K562 (cell line): ENCODE data around the gene HES6. TPM values are rescaled to one million over a fixed set of nuclear protein-coding genes. Genes with fewer than 3 reads are reported as not detected.

Experiments used
- NFE2L1 ChIP-seq: fragments of 450-650 bp; IDR thresholded peaks from 2 replicates; pipeline ENCODE4 v1.6.1; 2016; ENCODE audit warnings: missing genetic modification characterization, low read depth, mild to moderate bottlenecking, missing compliant biosample characterization, moderate library complexity, borderline replicate concordance
- ZNF354B ChIP-seq: fragments of 250-450 bp; sonication (Bioruptor Pico); IDR thresholded peaks from 2 replicates; pipeline ENCODE4 v1.4.0; 2020
- ZNF561 ChIP-seq: fragments of 450-650 bp; formaldehyde crosslinking; conservative IDR thresholded peaks from 2 replicates; pipeline ENCODE4 v1.4.0; 2020; ENCODE audit warnings: mild to moderate bottlenecking, moderate library complexity
- ZSCAN32 ChIP-seq: fragments of 450-650 bp; formaldehyde crosslinking; IDR thresholded peaks from 2 replicates; pipeline ENCODE4 v1.4.0; 2020; ENCODE audit warnings: mild to moderate bottlenecking, moderate library complexity
- polyA plus RNA-seq, 8 experiments: library from polyadenylated mRNA; depleted of rRNA in 4 of 8; stranded (reverse) in 5 of 8; unstranded in 3 of 8; fragments of >200 nt; fragmentation: Nextera tagmentation in 2 of 8; fragmentation: Illumina TruSeq in 1 of 8; extraction: Ambion mirVana in 2 of 8; extraction: Trizol in 1 of 8; gene quantifications; 2 replicates each; pipeline versions ENCODE4 v1.2.1 to v1.2.3, GENCODE V29; 2011 to 2014; ENCODE audit warnings: inconsistent platforms in 1 of 8, missing spikeins in 1 of 8
- total RNA-seq, 7 experiments: library from RNA; depleted of rRNA in 6 of 7; stranded (reverse); fragments of >200 nt in 6 of 7; fragmentation: Illumina TruSeq in 2 of 7; extraction: Trizol in 2 of 7; gene quantifications; 2 replicates each; pipeline versions ENCODE4 v1.2.1 to v1.2.3, GENCODE V29; 2011 to 2021; ENCODE audit warnings: low replicate concordance in 1 of 7
- TF ChIP-seq, protein P1 (sequence below): fragments of 200-600 bp; sonication (generic); IDR thresholded peaks from one replicate; pipeline ENCODE4 v1.6.1; 2012; ENCODE audit warnings: mild to moderate bottlenecking, low read depth, low read length, inconsistent platforms
- TF ChIP-seq, protein P2 (sequence below): sonication (generic); formaldehyde crosslinking; IDR thresholded peaks from 2 replicates; pipeline ENCODE4 v1.8.0; 2022; ENCODE audit warnings: missing genetic modification reagents, mild to moderate bottlenecking, borderline replicate concordance
- TF ChIP-seq, protein P3 (sequence below): sonication (generic); formaldehyde crosslinking; IDR thresholded peaks from 2 replicates; pipeline ENCODE4 v1.8.1; 2023; ENCODE audit warnings: missing genetic modification reagents, mild to moderate bottlenecking, borderline replicate concordance
- TF ChIP-seq, protein P4 (sequence below): sonication (generic); formaldehyde crosslinking; IDR thresholded peaks from 2 replicates; pipeline ENCODE4 v1.8.0; 2022; ENCODE audit warnings: mild to moderate bottlenecking, missing genetic modification reagents

The HES6 gene
- total and polyA plus RNA-seq, 9 of the 15 experiments (the other 6 are each of a cell fraction or from before 2014, with no cell fraction given): 6.2 to 133 (median 29.2) TPM

DNA sequence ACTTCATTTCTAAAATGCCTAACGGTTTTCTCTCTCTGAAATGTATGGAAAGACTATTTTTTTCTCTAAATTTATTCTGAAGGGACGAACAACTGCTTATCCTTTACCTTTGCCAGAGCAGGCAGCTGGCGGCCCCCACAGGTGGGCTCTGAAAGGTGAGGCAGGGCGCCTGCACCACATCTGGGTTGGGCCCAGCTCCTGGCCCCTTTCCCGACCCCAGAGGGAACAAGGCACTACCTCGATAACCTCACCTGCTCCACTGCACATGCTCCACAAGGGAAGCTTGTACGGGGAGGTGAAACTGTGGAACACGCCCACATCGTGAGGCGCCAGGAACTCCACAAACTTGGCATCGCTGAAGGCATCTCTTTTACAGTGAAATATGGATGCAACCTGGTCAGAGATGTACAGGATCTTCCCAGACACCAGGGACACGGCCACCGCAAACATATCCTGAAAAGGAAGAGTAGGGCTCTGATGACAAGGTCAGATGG is 31.3 kb upstream of the HES6 start (continued):
- TF ChIP-seq, protein P1, sequence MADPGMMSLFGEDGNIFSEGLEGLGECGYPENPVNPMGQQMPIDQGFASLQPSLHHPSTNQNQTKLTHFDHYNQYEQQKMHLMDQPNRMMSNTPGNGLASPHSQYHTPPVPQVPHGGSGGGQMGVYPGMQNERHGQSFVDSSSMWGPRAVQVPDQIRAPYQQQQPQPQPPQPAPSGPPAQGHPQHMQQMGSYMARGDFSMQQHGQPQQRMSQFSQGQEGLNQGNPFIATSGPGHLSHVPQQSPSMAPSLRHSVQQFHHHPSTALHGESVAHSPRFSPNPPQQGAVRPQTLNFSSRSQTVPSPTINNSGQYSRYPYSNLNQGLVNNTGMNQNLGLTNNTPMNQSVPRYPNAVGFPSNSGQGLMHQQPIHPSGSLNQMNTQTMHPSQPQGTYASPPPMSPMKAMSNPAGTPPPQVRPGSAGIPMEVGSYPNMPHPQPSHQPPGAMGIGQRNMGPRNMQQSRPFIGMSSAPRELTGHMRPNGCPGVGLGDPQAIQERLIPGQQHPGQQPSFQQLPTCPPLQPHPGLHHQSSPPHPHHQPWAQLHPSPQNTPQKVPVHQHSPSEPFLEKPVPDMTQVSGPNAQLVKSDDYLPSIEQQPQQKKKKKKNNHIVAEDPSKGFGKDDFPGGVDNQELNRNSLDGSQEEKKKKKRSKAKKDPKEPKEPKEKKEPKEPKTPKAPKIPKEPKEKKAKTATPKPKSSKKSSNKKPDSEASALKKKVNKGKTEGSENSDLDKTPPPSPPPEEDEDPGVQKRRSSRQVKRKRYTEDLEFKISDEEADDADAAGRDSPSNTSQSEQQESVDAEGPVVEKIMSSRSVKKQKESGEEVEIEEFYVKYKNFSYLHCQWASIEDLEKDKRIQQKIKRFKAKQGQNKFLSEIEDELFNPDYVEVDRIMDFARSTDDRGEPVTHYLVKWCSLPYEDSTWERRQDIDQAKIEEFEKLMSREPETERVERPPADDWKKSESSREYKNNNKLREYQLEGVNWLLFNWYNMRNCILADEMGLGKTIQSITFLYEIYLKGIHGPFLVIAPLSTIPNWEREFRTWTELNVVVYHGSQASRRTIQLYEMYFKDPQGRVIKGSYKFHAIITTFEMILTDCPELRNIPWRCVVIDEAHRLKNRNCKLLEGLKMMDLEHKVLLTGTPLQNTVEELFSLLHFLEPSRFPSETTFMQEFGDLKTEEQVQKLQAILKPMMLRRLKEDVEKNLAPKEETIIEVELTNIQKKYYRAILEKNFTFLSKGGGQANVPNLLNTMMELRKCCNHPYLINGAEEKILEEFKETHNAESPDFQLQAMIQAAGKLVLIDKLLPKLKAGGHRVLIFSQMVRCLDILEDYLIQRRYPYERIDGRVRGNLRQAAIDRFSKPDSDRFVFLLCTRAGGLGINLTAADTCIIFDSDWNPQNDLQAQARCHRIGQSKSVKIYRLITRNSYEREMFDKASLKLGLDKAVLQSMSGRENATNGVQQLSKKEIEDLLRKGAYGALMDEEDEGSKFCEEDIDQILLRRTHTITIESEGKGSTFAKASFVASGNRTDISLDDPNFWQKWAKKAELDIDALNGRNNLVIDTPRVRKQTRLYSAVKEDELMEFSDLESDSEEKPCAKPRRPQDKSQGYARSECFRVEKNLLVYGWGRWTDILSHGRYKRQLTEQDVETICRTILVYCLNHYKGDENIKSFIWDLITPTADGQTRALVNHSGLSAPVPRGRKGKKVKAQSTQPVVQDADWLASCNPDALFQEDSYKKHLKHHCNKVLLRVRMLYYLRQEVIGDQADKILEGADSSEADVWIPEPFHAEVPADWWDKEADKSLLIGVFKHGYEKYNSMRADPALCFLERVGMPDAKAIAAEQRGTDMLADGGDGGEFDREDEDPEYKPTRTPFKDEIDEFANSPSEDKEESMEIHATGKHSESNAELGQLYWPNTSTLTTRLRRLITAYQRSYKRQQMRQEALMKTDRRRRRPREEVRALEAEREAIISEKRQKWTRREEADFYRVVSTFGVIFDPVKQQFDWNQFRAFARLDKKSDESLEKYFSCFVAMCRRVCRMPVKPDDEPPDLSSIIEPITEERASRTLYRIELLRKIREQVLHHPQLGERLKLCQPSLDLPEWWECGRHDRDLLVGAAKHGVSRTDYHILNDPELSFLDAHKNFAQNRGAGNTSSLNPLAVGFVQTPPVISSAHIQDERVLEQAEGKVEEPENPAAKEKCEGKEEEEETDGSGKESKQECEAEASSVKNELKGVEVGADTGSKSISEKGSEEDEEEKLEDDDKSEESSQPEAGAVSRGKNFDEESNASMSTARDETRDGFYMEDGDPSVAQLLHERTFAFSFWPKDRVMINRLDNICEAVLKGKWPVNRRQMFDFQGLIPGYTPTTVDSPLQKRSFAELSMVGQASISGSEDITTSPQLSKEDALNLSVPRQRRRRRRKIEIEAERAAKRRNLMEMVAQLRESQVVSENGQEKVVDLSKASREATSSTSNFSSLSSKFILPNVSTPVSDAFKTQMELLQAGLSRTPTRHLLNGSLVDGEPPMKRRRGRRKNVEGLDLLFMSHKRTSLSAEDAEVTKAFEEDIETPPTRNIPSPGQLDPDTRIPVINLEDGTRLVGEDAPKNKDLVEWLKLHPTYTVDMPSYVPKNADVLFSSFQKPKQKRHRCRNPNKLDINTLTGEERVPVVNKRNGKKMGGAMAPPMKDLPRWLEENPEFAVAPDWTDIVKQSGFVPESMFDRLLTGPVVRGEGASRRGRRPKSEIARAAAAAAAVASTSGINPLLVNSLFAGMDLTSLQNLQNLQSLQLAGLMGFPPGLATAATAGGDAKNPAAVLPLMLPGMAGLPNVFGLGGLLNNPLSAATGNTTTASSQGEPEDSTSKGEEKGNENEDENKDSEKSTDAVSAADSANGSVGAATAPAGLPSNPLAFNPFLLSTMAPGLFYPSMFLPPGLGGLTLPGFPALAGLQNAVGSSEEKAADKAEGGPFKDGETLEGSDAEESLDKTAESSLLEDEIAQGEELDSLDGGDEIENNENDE: no peak
- no peak for TF ChIP-seq NFE2L1 (tag)
- TF ChIP-seq ZNF561 (CRISPR knock-in tag): no peak
- TF ChIP-seq, protein P2, sequence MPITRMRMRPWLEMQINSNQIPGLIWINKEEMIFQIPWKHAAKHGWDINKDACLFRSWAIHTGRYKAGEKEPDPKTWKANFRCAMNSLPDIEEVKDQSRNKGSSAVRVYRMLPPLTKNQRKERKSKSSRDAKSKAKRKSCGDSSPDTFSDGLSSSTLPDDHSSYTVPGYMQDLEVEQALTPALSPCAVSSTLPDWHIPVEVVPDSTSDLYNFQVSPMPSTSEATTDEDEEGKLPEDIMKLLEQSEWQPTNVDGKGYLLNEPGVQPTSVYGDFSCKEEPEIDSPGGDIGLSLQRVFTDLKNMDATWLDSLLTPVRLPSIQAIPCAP (CRISPR knock-in tag): no peak
- TF ChIP-seq, protein P3, sequence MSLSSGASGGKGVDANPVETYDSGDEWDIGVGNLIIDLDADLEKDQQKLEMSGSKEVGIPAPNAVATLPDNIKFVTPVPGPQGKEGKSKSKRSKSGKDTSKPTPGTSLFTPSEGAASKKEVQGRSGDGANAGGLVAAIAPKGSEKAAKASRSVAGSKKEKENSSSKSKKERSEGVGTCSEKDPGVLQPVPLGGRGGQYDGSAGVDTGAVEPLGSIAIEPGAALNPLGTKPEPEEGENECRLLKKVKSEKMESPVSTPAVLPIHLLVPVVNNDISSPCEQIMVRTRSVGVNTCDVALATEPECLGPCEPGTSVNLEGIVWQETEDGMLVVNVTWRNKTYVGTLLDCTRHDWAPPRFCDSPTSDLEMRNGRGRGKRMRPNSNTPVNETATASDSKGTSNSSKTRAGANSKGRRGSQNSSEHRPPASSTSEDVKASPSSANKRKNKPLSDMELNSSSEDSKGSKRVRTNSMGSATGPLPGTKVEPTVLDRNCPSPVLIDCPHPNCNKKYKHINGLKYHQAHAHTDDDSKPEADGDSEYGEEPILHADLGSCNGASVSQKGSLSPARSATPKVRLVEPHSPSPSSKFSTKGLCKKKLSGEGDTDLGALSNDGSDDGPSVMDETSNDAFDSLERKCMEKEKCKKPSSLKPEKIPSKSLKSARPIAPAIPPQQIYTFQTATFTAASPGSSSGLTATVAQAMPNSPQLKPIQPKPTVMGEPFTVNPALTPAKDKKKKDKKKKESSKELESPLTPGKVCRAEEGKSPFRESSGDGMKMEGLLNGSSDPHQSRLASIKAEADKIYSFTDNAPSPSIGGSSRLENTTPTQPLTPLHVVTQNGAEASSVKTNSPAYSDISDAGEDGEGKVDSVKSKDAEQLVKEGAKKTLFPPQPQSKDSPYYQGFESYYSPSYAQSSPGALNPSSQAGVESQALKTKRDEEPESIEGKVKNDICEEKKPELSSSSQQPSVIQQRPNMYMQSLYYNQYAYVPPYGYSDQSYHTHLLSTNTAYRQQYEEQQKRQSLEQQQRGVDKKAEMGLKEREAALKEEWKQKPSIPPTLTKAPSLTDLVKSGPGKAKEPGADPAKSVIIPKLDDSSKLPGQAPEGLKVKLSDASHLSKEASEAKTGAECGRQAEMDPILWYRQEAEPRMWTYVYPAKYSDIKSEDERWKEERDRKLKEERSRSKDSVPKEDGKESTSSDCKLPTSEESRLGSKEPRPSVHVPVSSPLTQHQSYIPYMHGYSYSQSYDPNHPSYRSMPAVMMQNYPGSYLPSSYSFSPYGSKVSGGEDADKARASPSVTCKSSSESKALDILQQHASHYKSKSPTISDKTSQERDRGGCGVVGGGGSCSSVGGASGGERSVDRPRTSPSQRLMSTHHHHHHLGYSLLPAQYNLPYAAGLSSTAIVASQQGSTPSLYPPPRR (CRISPR knock-in tag): no peak
- no peak for TF ChIP-seq ZSCAN32 (CRISPR knock-in tag)
- TF ChIP-seq ZNF354B (CRISPR knock-in tag): no peak
- TF ChIP-seq, protein P4, sequence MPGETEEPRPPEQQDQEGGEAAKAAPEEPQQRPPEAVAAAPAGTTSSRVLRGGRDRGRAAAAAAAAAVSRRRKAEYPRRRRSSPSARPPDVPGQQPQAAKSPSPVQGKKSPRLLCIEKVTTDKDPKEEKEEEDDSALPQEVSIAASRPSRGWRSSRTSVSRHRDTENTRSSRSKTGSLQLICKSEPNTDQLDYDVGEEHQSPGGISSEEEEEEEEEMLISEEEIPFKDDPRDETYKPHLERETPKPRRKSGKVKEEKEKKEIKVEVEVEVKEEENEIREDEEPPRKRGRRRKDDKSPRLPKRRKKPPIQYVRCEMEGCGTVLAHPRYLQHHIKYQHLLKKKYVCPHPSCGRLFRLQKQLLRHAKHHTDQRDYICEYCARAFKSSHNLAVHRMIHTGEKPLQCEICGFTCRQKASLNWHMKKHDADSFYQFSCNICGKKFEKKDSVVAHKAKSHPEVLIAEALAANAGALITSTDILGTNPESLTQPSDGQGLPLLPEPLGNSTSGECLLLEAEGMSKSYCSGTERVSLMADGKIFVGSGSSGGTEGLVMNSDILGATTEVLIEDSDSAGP (CRISPR knock-in tag): no peak
